ACHN (cell line): ENCODE results near the gene REPIN1.

Source experiments
- DNase-seq: peaks from one replicate; pipeline ENCODE4 v3.0.0-alpha.2; 2015
- in situ Hi-C: cut with HindIII; loops from 2 replicates; pipeline ENCODE4 v1.10.0; 2017; ENCODE audit warnings: low sequenced_read_pairs, low pct_ligation_motif_present, low pct_unique_long_range_greater_than_20kb

Gene REPIN1

GRCh38 chr7:150410131-150410530 lies 41.5 kb downstream of the REPIN1 start:
- no peak for DNase-seq
- in situ Hi-C loops, result no loop called here

- in situ Hi-C loops, result no loop called here
- DNase-seq, result peak; percentile 78
These were observed 42.2 kb downstream of the REPIN1 start for GRCh38 chr7:150410680-150411346.

GRCh38 chr7:150411606-150412005 lies 43.0 kb downstream of the REPIN1 start:
- in situ Hi-C loops, result no loop called here
- no peak for DNase-seq

- in situ Hi-C loops, result no loop called here
These were observed 43.4 kb downstream of the REPIN1 start for GRCh38 chr7:150412016-150412415.

GRCh38 chr7:150412518-150413488 lies 44.2 kb downstream of the REPIN1 start:
- in situ Hi-C loops, result no loop called here
- no peak for DNase-seq

More at GRCh38 chr7:150412016-150412415, 43.4 kb downstream of the REPIN1 start:
- no peak for DNase-seq

GRCh38 chr7:150413640-150414081 lies 45.0 kb downstream of the REPIN1 start:
- DNase-seq, result no peak
- in situ Hi-C loops, result no loop called here

- in situ Hi-C loops, result no loop called here
- no peak for DNase-seq
These were observed 46.8 kb downstream of the REPIN1 start for GRCh38 chr7:150415161-150416153.

GRCh38 chr7:150417239-150417638 lies 48.6 kb downstream of the REPIN1 start:
- in situ Hi-C loops, result no loop called here
- no peak for DNase-seq

- in situ Hi-C loops, result no loop called here
These were observed 49.2 kb downstream of the REPIN1 start for GRCh38 chr7:150417863-150418262.

GRCh38 chr7:150420242-150420641 lies 51.6 kb downstream of the REPIN1 start:
- in situ Hi-C loops, result no loop called here
- DNase-seq, result no peak

More at GRCh38 chr7:150417863-150418262, 49.2 kb downstream of the REPIN1 start:
- DNase-seq, result no peak

GRCh38 chr7:150420987-150421674 lies 52.5 kb downstream of the REPIN1 start:
- in situ Hi-C loops, result no loop called here
- DNase-seq, result peak; percentile 88

GRCh38 chr7:150421831-150422230 lies 53.2 kb downstream of the REPIN1 start:
- in situ Hi-C loops, result no loop called here
- DNase-seq, result no peak
